Right cardiac atrium (tissue), 5 donors: Measurements from ENCODE around the gene GPR153. TPM values are rescaled to one million over a fixed set of nuclear protein-coding genes. Genes with fewer than 3 reads are reported as not detected.
A peak's percentile ranks its signal among the peaks of the same experiment; 100 is the strongest.

Experiments
- ATAC-seq, 2 donors: fragments of 200-7000 bp; cut with Tn5 transposase; one replicate each; pipeline versions ENCODE4 v1.8.0 to v1.9.1; 2020; ENCODE audit warnings: moderate library complexity in 2 of 2, mild to moderate bottlenecking in 1 of 2
- DNase-seq, 3 donors: peaks; one replicate each; pipeline ENCODE4 v3.0.0-alpha.2; 2020
- H3K27ac ChIP-seq: one replicate; pipeline ENCODE4 v1.5.1; 2013; ENCODE audit warnings: mild to moderate bottlenecking, low read length, control low read depth, moderate library complexity
- H3K27me3 ChIP-seq: one replicate; pipeline ENCODE4 v1.6.1; 2013; ENCODE audit not compliant: control insufficient read depth, insufficient read depth
- H3K4me1 ChIP-seq: one replicate; pipeline ENCODE4 v1.6.1; 2013; ENCODE audit warnings: low read length; ENCODE audit not compliant: control insufficient read depth, insufficient read depth
- H3K4me3 ChIP-seq: one replicate; pipeline ENCODE4 v1.5.1; 2013; ENCODE audit warnings: low read length, control low read depth
- H3K9me3 ChIP-seq: one replicate; pipeline ENCODE4 v1.6.1; 2013; ENCODE audit warnings: low read length; ENCODE audit not compliant: control insufficient read depth
- WGBS: extraction: QIAGEN DNeasy Blood & Tissue Kit; methylation state at CpG from one replicate; pipeline ENCODE4 v1.1.7; 2013; 5-methylcytosine and 5-hydroxymethylcytosine counted together
- intact Hi-C, 4 donors: fragments of 100-400 bp; cut with DNase I; formaldehyde crosslinking; loops; one replicate each; pipeline versions ENCODE4 v1.11.0 to v1.14.0; 2022 to 2023
- polyA plus RNA-seq: library from polyadenylated mRNA; stranded (reverse); fragments of 200-250 nt; gene quantifications from one replicate; pipeline ENCODE4 v1.2.3, GENCODE V29; 2013
- total RNA-seq, 4 donors: library from RNA; stranded (reverse); fragmentation: NEBNext Ultra II Directional; extraction: Animal tissue kit (Norgen Biotek cat#: 25700); gene quantifications; one replicate each; pipeline ENCODE4 v1.2.1, GENCODE V29; 2021
- donor health status: healthy with polysubstance abuse.
- donor health status: DM: no; HTN: yes; CAD: no.
- donor health status: DM: no; HTN: no; CAD: no.
- donor health status: DM: no; HTN: yes; CAD: no; lungs with severe emphysema.
- donor health status: DM: yes; HTN: yes; CAD: no.

GPR153 gene
- total and polyA plus RNA-seq, 5 donors = 6.7 to 14.3 (median 9.3) TPM

DNA sequence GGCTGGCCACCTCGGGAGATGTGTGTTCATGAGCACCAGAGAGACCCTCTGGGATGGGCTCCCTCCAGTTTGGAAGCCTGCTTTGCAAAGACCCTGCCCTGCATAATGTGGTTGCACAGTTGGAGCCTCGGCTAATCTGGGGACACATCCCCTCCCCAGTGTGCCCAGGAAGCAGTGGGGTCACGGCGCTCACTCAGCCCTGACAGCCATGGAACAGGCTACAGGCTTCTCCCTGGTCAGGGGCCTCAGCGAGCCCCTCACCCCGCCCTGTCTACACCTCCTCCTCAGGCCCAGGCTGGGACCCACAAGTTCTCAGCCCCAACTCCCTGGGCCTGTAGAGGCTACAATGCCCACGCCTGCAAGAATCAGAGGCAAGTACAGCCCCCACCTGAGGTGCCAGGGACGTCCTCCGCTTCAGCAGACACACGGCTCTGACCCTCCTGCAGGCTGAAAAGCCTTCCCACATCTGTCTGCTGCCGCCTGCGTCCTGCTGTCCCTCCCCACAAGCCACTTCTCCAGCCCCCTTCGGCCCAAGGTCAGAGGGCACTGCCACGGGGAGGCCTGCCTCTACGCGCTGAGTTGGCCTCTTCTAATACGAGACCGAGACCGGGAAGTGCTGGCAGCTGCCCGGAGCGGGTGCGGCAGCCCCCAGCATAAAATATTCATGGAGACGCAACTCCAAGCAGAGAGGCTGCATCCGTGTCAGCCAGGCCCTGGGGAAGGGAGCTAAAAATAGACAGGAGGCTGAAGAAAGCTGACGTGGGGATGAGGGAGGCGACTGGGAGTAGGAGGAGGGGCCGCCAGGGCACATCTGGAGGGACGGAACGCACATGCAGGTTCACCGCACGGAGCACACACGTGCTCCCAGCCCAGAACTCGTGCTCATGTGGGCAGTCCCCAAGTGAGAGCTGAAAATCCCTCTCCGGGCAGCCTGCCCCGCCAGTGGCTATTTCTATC lies 15.2 kb upstream of the GPR153 start:
- Histone ChIP-seq H3K27ac (peak overlapping the region; percentile 61), H3K27me3 (no peaks in the 10 kb centered on the region), H3K4me3 (no peak overlapping the region), H3K9me3 (no peaks in the 10 kb centered on the region), H3K4me1 (no peaks in the 10 kb centered on the region)
- peak; percentile 73 to 77 for ATAC-seq
- peak; percentile 65 to 83 (median 82) for DNase-seq
- WGBS = 34% methylated on average over 35 of the region's 35 CpGs
- intact Hi-C loops = no loop called here

DNA sequence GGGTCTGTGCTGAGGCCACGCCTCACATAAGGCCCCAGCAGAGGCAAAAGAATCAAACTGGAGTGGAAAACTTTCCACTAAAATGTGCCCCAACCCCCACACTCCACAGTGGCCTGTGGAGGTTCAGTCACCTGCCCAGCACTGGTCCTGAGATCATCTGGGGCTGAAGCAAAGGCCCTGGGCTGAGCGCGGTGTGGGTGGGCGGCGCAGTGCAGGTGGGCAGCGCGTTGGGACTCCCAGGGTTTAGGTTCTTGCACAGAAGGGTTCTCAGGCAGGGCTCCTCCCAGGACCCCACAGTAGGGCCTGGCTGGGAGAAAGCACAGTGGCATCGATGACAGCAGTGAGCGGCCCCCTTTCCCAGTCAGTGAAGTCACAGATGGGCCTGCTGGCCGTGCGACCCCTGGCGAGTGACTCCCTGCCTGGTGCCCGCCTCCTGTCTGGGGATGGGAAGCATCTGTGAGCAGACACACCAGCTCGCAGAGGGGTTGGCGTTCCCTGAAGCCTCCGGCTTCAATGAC lies 13.8 kb upstream of the GPR153 start:
- ATAC-seq = no peak
- intact Hi-C loops = no loop called here
- H3K27ac ChIP-seq = no peak overlapping the region
- no peaks in the 10 kb centered on the region for H3K27me3 ChIP-seq
- H3K4me3 ChIP-seq = no peak overlapping the region
- DNase-seq = peak in 1 of 3 donors; percentile 22
- no peaks in the 10 kb centered on the region for H3K9me3 ChIP-seq
- 97% methylated on average over 16 of the region's 16 CpGs for WGBS
- H3K4me1 ChIP-seq = no peaks in the 10 kb centered on the region

DNA sequence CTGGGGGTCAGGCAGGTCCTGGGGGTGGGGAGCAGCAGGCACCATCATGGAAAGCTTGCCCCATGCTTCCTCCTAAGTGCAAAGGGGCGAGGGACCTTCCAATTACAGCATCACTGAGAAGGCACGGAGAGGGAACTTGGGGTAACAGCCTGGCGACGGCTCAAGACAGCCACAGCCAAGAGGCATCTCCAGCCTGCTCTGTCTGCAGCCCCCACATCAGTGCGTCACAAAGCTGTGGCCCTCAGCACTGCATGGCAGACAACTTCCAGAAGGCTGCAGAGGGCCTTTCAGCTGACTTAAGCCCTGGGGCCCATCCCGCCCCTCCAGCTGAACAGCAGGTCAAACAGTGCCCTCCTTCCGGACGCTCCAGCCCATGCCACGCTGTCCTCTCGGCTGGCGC lies 13.2 kb upstream of the GPR153 start:
- H3K4me1 ChIP-seq = no peaks in the 10 kb centered on the region
- no peak overlapping the region for H3K4me3 ChIP-seq
- WGBS = 97% methylated on average over 11 of the region's 11 CpGs
- H3K27ac ChIP-seq = no peak overlapping the region
- DNase-seq (peak in 1 of 3 donors; percentile 44), ATAC-seq (no peak)
- intact Hi-C loops = no loop called here
- no peaks in the 10 kb centered on the region for H3K27me3 ChIP-seq
- no peaks in the 10 kb centered on the region for H3K9me3 ChIP-seq

DNA sequence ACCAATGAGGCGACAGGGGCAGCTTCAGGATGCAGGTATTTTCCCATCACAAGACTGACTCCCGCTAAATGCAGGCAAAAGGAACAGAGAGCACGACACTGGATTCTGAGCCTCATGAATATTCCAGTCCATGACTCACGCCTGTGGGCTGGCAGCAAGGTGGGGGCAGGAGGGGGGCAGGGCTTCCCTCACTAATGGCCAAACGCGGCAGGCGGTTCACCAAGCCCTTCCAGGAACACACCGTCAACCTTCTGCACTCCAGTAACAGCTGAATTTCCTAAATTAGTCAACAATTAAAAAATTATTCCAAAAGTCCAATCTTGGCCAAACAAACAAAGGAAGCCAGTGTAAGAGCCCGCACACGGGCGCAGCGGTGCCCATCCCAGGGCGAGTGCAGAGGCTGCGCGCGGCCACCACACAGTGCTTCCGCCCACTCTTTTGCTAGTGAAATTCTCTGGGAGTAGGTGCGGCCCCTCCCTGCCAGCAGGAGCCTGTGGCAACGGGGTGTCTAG lies 12.5 kb upstream of the GPR153 start:
- intact Hi-C loops = no loop called here
- 89% methylated on average over 19 of the region's 19 CpGs for WGBS
- H3K27me3 ChIP-seq = no peaks in the 10 kb centered on the region
- H3K9me3 ChIP-seq = no peaks in the 10 kb centered on the region
- H3K27ac ChIP-seq = no peak overlapping the region
- DNase-seq (peak in 1 of 3 donors; percentile 20), ATAC-seq (no peak)
- no peak overlapping the region for H3K4me3 ChIP-seq
- no peaks in the 10 kb centered on the region for H3K4me1 ChIP-seq

DNA sequence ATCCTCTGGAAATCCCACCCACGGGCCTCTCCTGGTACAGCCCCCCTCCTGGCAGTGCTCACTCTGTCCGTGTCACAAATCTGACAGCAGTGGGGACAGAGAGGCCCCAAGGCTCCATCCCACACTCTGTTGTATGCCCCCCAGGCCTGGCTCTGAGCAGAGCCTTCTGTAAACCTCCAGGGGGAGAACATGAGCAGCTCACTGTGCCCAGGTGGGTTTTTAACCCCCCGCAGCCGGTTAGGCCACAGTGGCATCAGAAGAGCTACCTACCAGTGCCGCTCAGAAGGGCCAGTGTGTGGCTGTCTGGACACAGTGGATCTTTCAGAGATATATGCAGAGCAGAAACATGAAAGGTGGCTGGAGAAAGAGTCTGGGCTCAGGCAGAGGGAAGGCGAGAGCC lies 12.0 kb upstream of the GPR153 start:
- H3K9me3 ChIP-seq = no peaks in the 10 kb centered on the region
- H3K27ac ChIP-seq = no peak overlapping the region
- no peak for DNase-seq
- ATAC-seq = no peak
- H3K4me1 ChIP-seq = no peaks in the 10 kb centered on the region
- intact Hi-C loops = no loop called here
- no peak overlapping the region for H3K4me3 ChIP-seq
- WGBS = 82% methylated on average over 6 of the region's 6 CpGs
- no peaks in the 10 kb centered on the region for H3K27me3 ChIP-seq

DNA sequence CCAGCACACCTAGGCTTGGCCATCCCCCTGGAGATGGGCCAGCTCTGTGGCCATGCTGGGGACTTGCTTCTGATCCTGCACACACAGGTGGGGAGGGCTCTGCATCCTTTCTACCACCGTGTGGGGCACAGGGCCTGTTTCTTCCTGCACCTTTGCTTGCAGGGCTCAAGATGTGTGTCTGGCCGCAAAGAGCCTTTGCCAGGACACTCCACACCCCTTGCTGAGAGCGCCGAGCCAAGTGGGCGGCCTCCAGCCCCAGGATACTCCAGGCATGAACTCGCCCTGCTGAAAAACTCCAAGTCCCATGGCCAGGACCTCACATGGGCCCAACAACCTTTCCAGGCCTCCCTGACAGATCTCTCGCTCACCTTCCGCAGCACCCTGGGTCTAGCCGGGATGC lies 11.6 kb upstream of the GPR153 start:
- peak in 1 of 3 donors; percentile 76 for DNase-seq
- ATAC-seq = no peak
- intact Hi-C loops = no loop called here
- 73% methylated on average over 9 of the region's 9 CpGs for WGBS
- Histone ChIP-seq H3K27me3 (no peaks in the 10 kb centered on the region), H3K9me3 (no peaks in the 10 kb centered on the region), H3K27ac (no peak overlapping the region), H3K4me3 (no peak overlapping the region), H3K4me1 (no peaks in the 10 kb centered on the region)

DNA sequence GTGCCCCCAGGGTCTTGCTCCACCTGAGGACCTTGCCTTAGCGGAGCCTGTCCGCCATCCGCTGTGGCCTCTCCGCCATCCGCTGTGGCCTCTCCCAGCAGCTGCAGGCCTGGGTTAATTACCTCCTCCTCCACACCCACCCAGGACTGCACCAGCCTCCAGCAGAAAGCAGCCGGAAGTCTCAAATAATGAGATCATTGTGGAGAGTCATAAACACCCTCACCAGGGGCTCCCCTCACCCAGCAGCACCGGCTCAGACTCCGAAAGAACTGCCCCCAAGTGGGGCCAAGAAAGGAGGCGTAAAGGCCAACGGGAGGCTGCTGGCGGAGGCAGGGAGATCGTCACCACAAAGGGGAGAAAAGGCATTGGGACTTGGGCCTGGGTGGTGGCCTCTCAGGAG lies 10.7 kb upstream of the GPR153 start:
- no peak for ATAC-seq
- no peaks in the 10 kb centered on the region for H3K4me1 ChIP-seq

DNA sequence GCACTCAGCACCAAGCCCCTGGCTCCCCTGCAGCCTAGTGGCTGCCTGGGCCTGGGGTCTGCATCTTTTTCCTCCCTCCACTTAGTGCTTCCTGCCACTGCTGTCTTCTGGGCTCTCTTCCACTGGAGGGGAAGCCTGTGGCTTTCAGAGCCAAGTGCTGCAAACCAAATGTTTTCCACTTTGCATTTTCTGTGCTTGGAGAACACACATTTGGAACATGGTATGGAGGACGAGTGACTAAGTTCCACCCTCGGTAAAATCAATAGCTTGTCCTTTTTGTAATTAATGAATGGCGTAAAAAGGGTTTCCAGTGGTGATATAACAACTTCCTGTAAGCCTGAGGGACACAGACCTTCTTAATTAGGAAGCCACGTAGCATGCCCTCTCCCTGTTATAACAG lies 10.1 kb upstream of the GPR153 start:
- WGBS = 59% methylated on average over 4 of the region's 4 CpGs

More for the DNA sequence above, 10.7 kb upstream of the GPR153 start:
- H3K27me3 ChIP-seq = no peaks in the 10 kb centered on the region
- DNase-seq = peak in 1 of 3 donors; percentile 16
- 76% methylated on average over 12 of the region's 12 CpGs for WGBS
- no peak overlapping the region for H3K27ac ChIP-seq
- no peaks in the 10 kb centered on the region for H3K9me3 ChIP-seq
- intact Hi-C loops = no loop called here
- no peak overlapping the region for H3K4me3 ChIP-seq

DNA sequence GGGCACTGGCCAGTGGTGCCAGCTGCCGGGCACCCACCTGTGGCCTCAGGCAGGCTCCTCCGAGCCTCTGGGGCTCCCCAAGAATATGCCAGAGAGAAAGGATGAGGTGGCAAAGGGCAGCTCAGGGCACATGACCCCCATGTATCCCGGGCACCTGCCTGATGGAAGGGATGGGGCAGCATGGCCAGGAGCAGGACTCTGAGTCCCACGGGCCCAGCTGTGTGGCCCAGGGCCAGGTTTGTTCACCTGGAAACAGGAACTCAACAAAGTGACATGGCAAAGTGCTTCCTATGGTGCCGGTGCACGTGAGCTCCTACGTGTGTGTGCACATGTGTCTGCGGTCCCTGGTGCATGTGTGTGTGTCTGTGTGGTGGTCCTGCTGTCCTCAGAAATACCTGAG lies 9.5 kb upstream of the GPR153 start:
- H3K27me3 ChIP-seq = no peaks in the 10 kb centered on the region
- 80% methylated on average over 8 of the region's 8 CpGs for WGBS
- no peak overlapping the region for H3K4me3 ChIP-seq
- no peaks in the 10 kb centered on the region for H3K9me3 ChIP-seq
- DNase-seq (no peak), ATAC-seq (no peak)
- intact Hi-C loops = no loop called here
- no peak overlapping the region for H3K27ac ChIP-seq
- H3K4me1 ChIP-seq = no peaks in the 10 kb centered on the region

More for the DNA sequence above, 10.1 kb upstream of the GPR153 start:
- Histone ChIP-seq H3K4me1 (no peaks in the 10 kb centered on the region), H3K27ac (no peak overlapping the region), H3K27me3 (no peaks in the 10 kb centered on the region), H3K4me3 (no peak overlapping the region), H3K9me3 (no peaks in the 10 kb centered on the region)
- intact Hi-C loops = no loop called here
- DNase-seq = no peak
- ATAC-seq = no peak

DNA sequence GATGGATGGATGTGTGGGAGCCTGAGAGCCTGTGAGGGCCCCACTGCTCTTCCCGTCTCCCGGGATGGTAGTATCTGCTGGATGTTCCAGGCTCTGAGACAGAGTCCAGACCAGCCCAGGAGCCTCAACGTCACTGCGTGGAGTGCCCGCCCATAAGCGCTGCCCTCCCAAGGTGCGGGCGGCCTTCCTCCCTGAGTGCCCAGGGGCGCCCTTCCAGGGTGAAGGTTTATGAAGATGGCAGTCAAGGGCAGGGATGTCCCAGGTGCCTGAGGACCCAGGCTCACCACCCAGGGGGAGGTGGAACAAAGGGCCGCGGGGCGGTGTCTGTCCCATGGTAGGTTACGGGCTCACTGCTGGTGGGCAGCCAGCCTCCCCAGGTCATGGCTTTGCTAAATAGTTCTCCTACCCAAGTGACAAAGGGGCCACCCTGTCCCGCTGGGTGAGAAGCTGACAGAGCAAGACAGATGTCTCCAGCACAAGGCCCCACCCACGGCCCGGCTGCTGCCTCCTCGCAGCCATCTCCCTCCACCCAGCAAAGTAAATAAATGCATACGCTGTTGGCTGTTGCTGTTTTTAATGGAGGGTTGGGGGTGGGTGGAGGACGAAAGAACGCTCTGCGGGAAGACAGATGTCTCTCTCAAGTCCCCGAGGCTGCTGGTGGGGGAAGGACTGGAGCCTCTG lies 9.0 kb upstream of the GPR153 start:
- Histone ChIP-seq H3K9me3 (no peaks in the 10 kb centered on the region), H3K27ac (no peak overlapping the region), H3K27me3 (no peaks in the 10 kb centered on the region), H3K4me3 (no peak overlapping the region), H3K4me1 (no peaks in the 10 kb centered on the region)
- no peak for ATAC-seq
- peak in 1 of 3 donors; percentile 43 for DNase-seq
- 77% methylated on average over 22 of the region's 22 CpGs for WGBS
- intact Hi-C loops = loop anchor here in 1 of 4 donors (5.0 kb wide), 1 partner anchor 57 kb away; no protein-coding TSS in a partner anchor

DNA sequence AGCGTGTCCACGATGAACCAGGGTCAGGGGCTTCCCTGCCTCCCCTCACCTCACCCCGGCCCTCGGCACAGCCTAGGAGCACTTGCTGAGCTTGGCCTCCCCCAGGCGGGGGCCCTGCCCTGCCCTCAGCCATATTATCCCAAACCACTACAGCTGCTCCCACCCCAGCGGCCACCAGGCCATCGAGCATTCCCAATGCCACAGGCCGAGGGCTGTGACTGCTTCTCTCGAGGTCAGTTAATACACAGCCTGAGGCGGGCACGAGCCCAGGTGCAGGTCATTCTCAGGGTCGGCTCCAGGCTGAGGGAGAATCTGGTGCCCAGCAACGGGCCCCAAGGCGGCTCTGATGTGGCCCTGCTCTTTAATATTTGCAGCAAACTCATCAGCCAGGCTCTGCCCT lies 8.4 kb upstream of the GPR153 start:
- intact Hi-C loops = loop anchor here in 1 of 4 donors (5.0 kb wide), 1 partner anchor 58 kb away; no protein-coding TSS in a partner anchor
- Histone ChIP-seq H3K27ac (no peak overlapping the region), H3K4me3 (no peak overlapping the region), H3K27me3 (no peaks in the 10 kb centered on the region), H3K9me3 (no peaks in the 10 kb centered on the region), H3K4me1 (no peaks in the 10 kb centered on the region)
- ATAC-seq (no peak), DNase-seq (no peak)
- 90% methylated on average over 14 of the region's 14 CpGs for WGBS
